GM19238 (cell line): ENCODE data around the gene SLC10A6.
"Not testable (repeated sequence)": the region's sequence is repeated elsewhere in the genome, so short reads cannot be mapped to it uniquely, and the experiment has no call there.

Source experiments
- DNase-seq: peaks from one replicate; pipeline ENCODE4 v3.0.0; 2011; ENCODE audit warnings: low spot score; ENCODE audit not compliant: insufficient read length

The SLC10A6 gene

GRCh38 chr4:86848732-86849619 is at the start of gene SLC10A6:
SLC10A6 (minus strand) TSS chr4:86849384; CDS start chr4:86849115, 269 bp downstream.
- no peak for DNase-seq

GRCh38 chr4:86898562-86898961 is 49.4 kb upstream of the SLC10A6 start:
- DNase-seq, result no peak

- no peak for DNase-seq
Measured at GRCh38 chr4:86896596-86896995, 47.4 kb upstream of the SLC10A6 start.

- peak; percentile 27 for DNase-seq
Measured at GRCh38 chr4:86895692-86896488, 46.7 kb upstream of the SLC10A6 start.

- no peak for DNase-seq
Measured at GRCh38 chr4:86894455-86894854, 45.3 kb upstream of the SLC10A6 start.

GRCh38 chr4:86893136-86893535 is 44.0 kb upstream of the SLC10A6 start:
- no peak for DNase-seq

- DNase-seq, result no peak
Measured at GRCh38 chr4:86892636-86892960, 43.4 kb upstream of the SLC10A6 start.

GRCh38 chr4:86891762-86892635 is 42.8 kb upstream of the SLC10A6 start, which contains the start of gene C4orf36:
C4orf36 (minus strand) TSS chr4:86892422; CDS start chr4:86891520, 902 bp downstream.
- peak; percentile 20 for DNase-seq

- no peak for DNase-seq
Measured at GRCh38 chr4:86890790-86891189, 41.6 kb upstream of the SLC10A6 start.

- no peak for DNase-seq
Measured at GRCh38 chr4:86879641-86880040, 30.5 kb upstream of the SLC10A6 start.

- DNase-seq, result no peak
Measured at GRCh38 chr4:86878640-86879039, 29.5 kb upstream of the SLC10A6 start.

GRCh38 chr4:86876894-86877685 is 27.9 kb upstream of the SLC10A6 start:
- no peak for DNase-seq

- not testable (repeated sequence) for DNase-seq
Measured at GRCh38 chr4:86875436-86875835, 26.3 kb upstream of the SLC10A6 start.

- no peak for DNase-seq
Measured at GRCh38 chr4:86872135-86872534, 23.0 kb upstream of the SLC10A6 start.

GRCh38 chr4:86870442-86871069 is 21.4 kb upstream of the SLC10A6 start:
- DNase-seq, result no peak

GRCh38 chr4:86857341-86858052 is 8.3 kb upstream of the SLC10A6 start:
- DNase-seq, result no peak

GRCh38 chr4:86856896-86857295 is 7.7 kb upstream of the SLC10A6 start:
- DNase-seq, result no peak

GRCh38 chr4:86855572-86855971 is 6.4 kb upstream of the SLC10A6 start:
- DNase-seq, result no peak

GRCh38 chr4:86853209-86853608 is 4.0 kb upstream of the SLC10A6 start:
- no peak for DNase-seq
